ENCODE measurements around the gene NPDC1.

DNA sequence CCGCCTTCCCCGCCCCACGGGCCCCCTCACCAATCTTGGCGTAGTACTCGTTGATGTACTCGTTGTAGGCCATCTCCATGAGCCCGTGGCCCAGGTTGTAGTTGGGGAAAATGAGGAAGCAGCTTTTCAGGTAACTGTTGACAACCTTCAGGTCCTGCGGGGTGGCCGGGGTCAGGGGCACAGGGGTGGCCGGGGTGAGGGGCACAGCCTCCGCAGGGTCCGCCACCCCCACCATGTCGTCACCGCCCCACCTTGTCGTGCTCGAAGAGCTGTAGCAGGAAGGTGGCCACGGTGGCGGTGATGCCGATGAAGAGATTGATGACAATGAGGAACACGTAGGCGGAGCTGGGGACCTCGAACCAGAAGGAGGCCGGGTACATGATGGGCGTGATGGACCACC, 34.8 kb downstream of the NPDC1 start:
- TF ChIP-seq, protein P1, sequence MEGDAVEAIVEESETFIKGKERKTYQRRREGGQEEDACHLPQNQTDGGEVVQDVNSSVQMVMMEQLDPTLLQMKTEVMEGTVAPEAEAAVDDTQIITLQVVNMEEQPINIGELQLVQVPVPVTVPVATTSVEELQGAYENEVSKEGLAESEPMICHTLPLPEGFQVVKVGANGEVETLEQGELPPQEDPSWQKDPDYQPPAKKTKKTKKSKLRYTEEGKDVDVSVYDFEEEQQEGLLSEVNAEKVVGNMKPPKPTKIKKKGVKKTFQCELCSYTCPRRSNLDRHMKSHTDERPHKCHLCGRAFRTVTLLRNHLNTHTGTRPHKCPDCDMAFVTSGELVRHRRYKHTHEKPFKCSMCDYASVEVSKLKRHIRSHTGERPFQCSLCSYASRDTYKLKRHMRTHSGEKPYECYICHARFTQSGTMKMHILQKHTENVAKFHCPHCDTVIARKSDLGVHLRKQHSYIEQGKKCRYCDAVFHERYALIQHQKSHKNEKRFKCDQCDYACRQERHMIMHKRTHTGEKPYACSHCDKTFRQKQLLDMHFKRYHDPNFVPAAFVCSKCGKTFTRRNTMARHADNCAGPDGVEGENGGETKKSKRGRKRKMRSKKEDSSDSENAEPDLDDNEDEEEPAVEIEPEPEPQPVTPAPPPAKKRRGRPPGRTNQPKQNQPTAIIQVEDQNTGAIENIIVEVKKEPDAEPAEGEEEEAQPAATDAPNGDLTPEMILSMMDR (IDR thresholded peaks at IDR 0.05): no peak
- TF ChIP-seq POLR2AphosphoS5 (IDR thresholded peaks at IDR 0.05) (no peak), EP300 (IDR thresholded peaks at IDR 0.05; ENCODE audit: low read depth) (no peak)
